Parathyroid adenoma (tissue), 2 donors: Measurements from ENCODE around the gene DBH.

Experiments
- H2AFZ ChIP-seq: fragments of 300-600 bp; sonication (generic); one replicate; pipeline ENCODE4 v1.7.0; 2017; ENCODE audit warnings: antibody characterized with exemption, mild to moderate bottlenecking
- H3K27ac ChIP-seq: fragments of 300-600 bp; sonication (generic); one replicate; pipeline ENCODE4 v1.7.0; 2017
- H3K27me3 ChIP-seq: fragments of 300-600 bp; sonication (generic); one replicate; pipeline ENCODE4 v1.7.0; 2017; ENCODE audit warnings: low read length; ENCODE audit not compliant: control insufficient read depth, insufficient read depth
- H3K36me3 ChIP-seq: fragments of 300-600 bp; sonication (generic); one replicate; pipeline ENCODE4 v1.7.0; 2017; ENCODE audit warnings: low read length; ENCODE audit not compliant: control insufficient read depth, insufficient read depth
- H3K4me1 ChIP-seq: fragments of 300-600 bp; sonication (generic); one replicate; pipeline ENCODE4 v1.7.0; 2017; ENCODE audit warnings: control low read depth
- H3K4me2 ChIP-seq: fragments of 300-600 bp; sonication (generic); one replicate; pipeline ENCODE4 v1.7.0; 2017; ENCODE audit warnings: low read length
- H3K4me3 ChIP-seq: fragments of 300-600 bp; sonication (generic); one replicate; pipeline ENCODE4 v1.7.0; 2017; ENCODE audit warnings: low read depth, low read length
- H3K79me2 ChIP-seq: fragments of 300-600 bp; sonication (generic); one replicate; pipeline ENCODE4 v1.7.0; 2017; ENCODE audit warnings: control low read depth
- H3K9ac ChIP-seq: fragments of 300-600 bp; sonication (generic); one replicate; pipeline ENCODE4 v1.7.0; 2017; ENCODE audit warnings: mild to moderate bottlenecking
- H3K9me3 ChIP-seq: fragments of 300-600 bp; sonication (generic); one replicate; pipeline ENCODE4 v1.7.0; 2017; ENCODE audit warnings: low read length; ENCODE audit not compliant: control insufficient read depth
- TF ChIP-seq, protein P1 (sequence below): fragments of 300-600 bp; sonication (generic); IDR thresholded peaks from one replicate; pipeline ENCODE4 v1.7.0; 2017; ENCODE audit warnings: antibody characterized with exemption, mild to moderate bottlenecking
- donor health status: primary hyperparathyroidism.

Gene DBH

DNA sequence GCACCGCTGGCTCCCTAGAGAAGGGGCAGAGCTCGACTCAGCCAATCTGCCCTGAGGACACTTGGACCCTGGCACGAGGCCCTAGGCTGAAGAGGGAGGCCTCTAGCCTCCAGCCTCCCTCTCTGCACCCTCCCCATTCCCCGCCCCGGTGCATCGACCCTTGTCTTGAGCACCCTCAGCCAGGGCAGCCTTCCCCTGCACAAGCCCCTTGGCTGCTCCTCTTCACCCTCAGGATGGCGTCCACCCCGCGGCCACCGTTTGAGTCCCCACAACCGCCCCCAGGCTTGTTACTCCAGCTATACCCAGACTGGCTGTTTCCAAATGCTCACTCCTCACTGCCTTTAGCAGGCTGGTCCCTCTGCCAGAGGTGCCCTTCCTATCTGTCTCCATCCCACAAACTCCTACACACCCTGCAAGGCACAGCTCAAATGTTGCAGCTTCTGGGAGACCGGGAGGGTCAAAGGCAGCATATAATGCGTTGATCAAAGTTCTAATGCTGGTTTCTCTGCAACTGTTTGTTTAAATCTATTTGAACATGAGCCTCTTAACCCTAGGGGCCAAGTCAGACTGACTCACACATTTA is 20.5 kb upstream of the DBH start:
- H3K4me3 ChIP-seq: no peak overlapping the region
- H3K9ac ChIP-seq: no peak overlapping the region
- TF ChIP-seq, protein P1, sequence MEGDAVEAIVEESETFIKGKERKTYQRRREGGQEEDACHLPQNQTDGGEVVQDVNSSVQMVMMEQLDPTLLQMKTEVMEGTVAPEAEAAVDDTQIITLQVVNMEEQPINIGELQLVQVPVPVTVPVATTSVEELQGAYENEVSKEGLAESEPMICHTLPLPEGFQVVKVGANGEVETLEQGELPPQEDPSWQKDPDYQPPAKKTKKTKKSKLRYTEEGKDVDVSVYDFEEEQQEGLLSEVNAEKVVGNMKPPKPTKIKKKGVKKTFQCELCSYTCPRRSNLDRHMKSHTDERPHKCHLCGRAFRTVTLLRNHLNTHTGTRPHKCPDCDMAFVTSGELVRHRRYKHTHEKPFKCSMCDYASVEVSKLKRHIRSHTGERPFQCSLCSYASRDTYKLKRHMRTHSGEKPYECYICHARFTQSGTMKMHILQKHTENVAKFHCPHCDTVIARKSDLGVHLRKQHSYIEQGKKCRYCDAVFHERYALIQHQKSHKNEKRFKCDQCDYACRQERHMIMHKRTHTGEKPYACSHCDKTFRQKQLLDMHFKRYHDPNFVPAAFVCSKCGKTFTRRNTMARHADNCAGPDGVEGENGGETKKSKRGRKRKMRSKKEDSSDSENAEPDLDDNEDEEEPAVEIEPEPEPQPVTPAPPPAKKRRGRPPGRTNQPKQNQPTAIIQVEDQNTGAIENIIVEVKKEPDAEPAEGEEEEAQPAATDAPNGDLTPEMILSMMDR: no peak
- H3K9me3 ChIP-seq: no peaks in the 10 kb centered on the region
- no peak overlapping the region for H2AFZ ChIP-seq
- no peak overlapping the region for H3K27ac ChIP-seq
- H3K79me2 ChIP-seq: no peaks in the 10 kb centered on the region
- no peak overlapping the region for H3K4me2 ChIP-seq
- no peaks in the 10 kb centered on the region for H3K4me1 ChIP-seq
- no peaks in the 10 kb centered on the region for H3K27me3 ChIP-seq
- H3K36me3 ChIP-seq: no peaks in the 10 kb centered on the region

GRCh38 chr9:133616643-133617405 is 19.3 kb upstream of the DBH start:
- H3K27ac ChIP-seq: no peak overlapping the region
- TF ChIP-seq, protein P1: no peak
- H3K4me2 ChIP-seq: no peak overlapping the region
- H2AFZ ChIP-seq: no peak overlapping the region
- no peak overlapping the region for H3K4me3 ChIP-seq
- no peaks in the 10 kb centered on the region for H3K27me3 ChIP-seq
- H3K4me1 ChIP-seq: no peaks in the 10 kb centered on the region
- H3K9me3 ChIP-seq: no peaks in the 10 kb centered on the region
- H3K9ac ChIP-seq: no peak overlapping the region
- H3K36me3 ChIP-seq: no peaks in the 10 kb centered on the region
- no peaks in the 10 kb centered on the region for H3K79me2 ChIP-seq

DNA sequence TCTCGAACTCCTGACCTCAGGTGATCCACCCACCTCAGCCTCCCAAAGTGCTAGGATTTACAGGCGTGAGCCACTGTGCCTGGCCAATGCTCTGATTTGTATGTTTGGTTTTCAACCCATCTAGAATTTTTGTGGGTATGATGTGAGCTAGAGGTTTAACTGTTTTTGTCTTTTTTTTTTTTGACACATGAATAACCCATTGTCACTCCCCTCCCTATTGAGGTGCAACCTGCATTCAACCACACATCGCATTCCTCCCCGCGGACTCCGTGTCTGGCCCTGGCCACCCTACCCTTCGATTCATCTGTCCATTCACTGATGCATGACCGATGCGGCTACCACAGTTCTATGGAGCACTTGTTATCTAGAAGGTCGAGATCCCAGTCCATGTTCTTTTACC is 17.4 kb upstream of the DBH start:
- H3K27ac ChIP-seq: no peak overlapping the region
- H3K4me1 ChIP-seq: no peaks in the 10 kb centered on the region
- no peak overlapping the region for H3K9ac ChIP-seq
- H3K4me2 ChIP-seq: no peak overlapping the region
- H3K79me2 ChIP-seq: no peaks in the 10 kb centered on the region
- TF ChIP-seq, protein P1: no peak
- no peak overlapping the region for H2AFZ ChIP-seq
- H3K9me3 ChIP-seq: no peaks in the 10 kb centered on the region
- no peaks in the 10 kb centered on the region for H3K27me3 ChIP-seq
- H3K4me3 ChIP-seq: no peak overlapping the region
- no peaks in the 10 kb centered on the region for H3K36me3 ChIP-seq

GRCh38 chr9:133619791-133620190 is 16.4 kb upstream of the DBH start:
- no peaks in the 10 kb centered on the region for H3K4me1 ChIP-seq
- H3K36me3 ChIP-seq: no peaks in the 10 kb centered on the region
- no peaks in the 10 kb centered on the region for H3K9me3 ChIP-seq
- no peak overlapping the region for H3K9ac ChIP-seq
- no peak overlapping the region for H3K27ac ChIP-seq
- H3K27me3 ChIP-seq: no peaks in the 10 kb centered on the region
- no peaks in the 10 kb centered on the region for H3K79me2 ChIP-seq
- H3K4me3 ChIP-seq: no peak overlapping the region
- no peak overlapping the region for H3K4me2 ChIP-seq
- H2AFZ ChIP-seq: no peak overlapping the region
- TF ChIP-seq, protein P1: no peak
